Retinal pigment epithelial cell (primary cell): ENCODE measurements around the gene PIGN.
"Not testable (repeated sequence)": the region's sequence is repeated elsewhere in the genome, so short reads cannot be mapped to it uniquely, and the experiment has no call there.

Source experiments
- DNase-seq: peaks from one replicate; pipeline ENCODE4 v3.0.0-alpha.2; 2010; ENCODE audit warnings: low read depth
- H3K4me3 ChIP-seq: 2 replicates; pipeline ENCODE4 v1.5.1; 2011; ENCODE audit warnings: mild to moderate bottlenecking, low read length, control low read depth, moderate library complexity
- CTCF ChIP-seq: conservative IDR thresholded peaks from 2 replicates; pipeline ENCODE4 v1.5.1; 2011; ENCODE audit warnings: low read depth, low read length, control low read depth, inconsistent platforms

Gene PIGN

GRCh38 chr18:62182220-62182619 is 4.6 kb downstream of the PIGN start:
- TF ChIP-seq CTCF = no peak
- DNase-seq = no peak
- H3K4me3 ChIP-seq = no peak overlapping the region

- no peak overlapping the region for H3K4me3 ChIP-seq
- no peak for DNase-seq
- TF ChIP-seq CTCF = no peak
These were observed 7.6 kb downstream of the PIGN start for GRCh38 chr18:62179213-62179612.

GRCh38 chr18:62177271-62177670 is 9.6 kb downstream of the PIGN start:
- H3K4me3 ChIP-seq = no peak overlapping the region
- TF ChIP-seq CTCF = no peak
- no peak for DNase-seq

DNA sequence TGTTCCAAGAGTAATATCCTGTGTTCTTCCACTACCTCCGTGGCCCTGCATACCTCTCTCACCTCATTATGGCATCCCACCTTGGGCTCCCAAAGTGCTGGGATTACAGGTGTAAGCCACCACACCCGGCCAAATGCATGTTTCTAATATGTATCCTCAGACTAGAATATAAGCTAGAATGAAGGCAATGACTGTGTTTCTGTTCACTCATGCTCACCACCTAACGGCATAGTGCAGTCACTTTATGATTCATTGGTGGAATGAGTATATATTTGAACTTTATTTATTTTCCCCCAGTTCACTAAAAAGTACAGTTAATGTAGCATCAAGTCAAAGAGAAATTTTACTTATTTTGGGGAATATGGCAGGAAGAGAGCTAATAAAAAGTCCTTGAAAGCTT is 11.3 kb downstream of the PIGN start:
- H3K4me3 ChIP-seq = no peak overlapping the region
- no peak for DNase-seq
- TF ChIP-seq CTCF = no peak

DNA sequence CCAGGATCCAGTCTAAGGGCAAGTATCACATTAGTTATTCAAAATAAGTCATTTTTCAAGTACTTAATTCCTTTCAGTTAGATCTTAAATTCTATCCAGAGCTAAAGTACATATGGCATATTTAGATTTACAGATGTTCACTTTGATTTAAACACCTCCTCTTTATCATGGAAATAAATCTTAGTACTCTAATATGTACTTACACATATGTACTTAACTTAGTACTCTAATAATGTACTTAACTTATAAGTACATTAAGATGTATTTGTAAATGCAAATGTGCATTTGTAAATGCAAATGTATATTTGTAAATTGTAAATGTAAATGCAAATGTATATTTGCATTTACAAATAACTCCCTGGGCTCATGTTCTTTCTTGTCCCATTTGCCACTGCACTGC is 14.6 kb downstream of the PIGN start:
- no peak for DNase-seq
- no peak for TF ChIP-seq CTCF

GRCh38 chr18:62170857-62171256 is 16.0 kb downstream of the PIGN start:
- DNase-seq = no peak

More for the DNA sequence above, 14.6 kb downstream of the PIGN start:
- no peak overlapping the region for H3K4me3 ChIP-seq

DNA sequence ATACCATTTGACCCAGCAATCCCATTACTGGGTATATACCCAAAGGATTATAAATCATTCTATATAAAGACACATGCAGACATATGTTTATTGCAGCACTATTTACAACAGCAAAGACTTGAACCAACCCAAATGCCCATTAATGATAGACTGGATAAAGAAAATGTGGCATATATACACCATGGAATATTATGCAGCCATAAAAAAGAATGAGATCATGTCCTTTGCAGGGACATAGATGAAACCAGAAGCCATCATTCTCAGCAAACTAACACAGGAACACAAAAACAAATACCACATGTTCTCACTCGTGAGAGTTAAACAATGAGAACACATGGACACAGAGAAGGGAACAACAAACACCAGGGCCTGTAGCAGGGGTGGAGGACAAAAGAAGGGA is 20.3 kb downstream of the PIGN start:
- DNase-seq, H3K4me3 ChIP-seq: not testable (repeated sequence)

More at GRCh38 chr18:62170857-62171256, 16.0 kb downstream of the PIGN start:
- TF ChIP-seq CTCF = no peak
- H3K4me3 ChIP-seq = no peak overlapping the region

- H3K4me3 ChIP-seq = no peak overlapping the region
- DNase-seq = no peak
- TF ChIP-seq CTCF = no peak
These were observed 21.3 kb downstream of the PIGN start for GRCh38 chr18:62165583-62165982.
